Smooth muscle cell (in vitro differentiated cells): Measurements from ENCODE around the gene SPATA32. TPM values are rescaled to one million over a fixed set of nuclear protein-coding genes. Genes with fewer than 3 reads are reported as not detected.

Source experiments
- DNase-seq: peaks from one replicate; lab custom pipeline; 2025; ENCODE audit not compliant: unreplicated experiment; lab: John Stamatoyannopoulos, UW
- H2AFZ ChIP-seq: fragments of 200-600 bp; sonication (generic); 2 replicates; pipeline ENCODE4 v1.6.0; 2016; ENCODE audit warnings: antibody characterized with exemption, low read depth, mild to moderate bottlenecking
- H3F3A ChIP-seq: fragments of 200-600 bp; sonication (generic); 2 replicates; pipeline ENCODE4 v1.6.0; 2017; ENCODE audit warnings: antibody characterized with exemption, low read depth
- H3K27ac ChIP-seq: fragments of 200-600 bp; sonication (generic); 2 replicates; pipeline ENCODE4 v1.5.1; 2016; ENCODE audit warnings: low read depth, mild to moderate bottlenecking
- H3K27me3 ChIP-seq: fragments of 200-600 bp; sonication (generic); 2 replicates; pipeline ENCODE4 v1.6.1; 2016; ENCODE audit warnings: low read depth, mild to moderate bottlenecking
- H3K36me3 ChIP-seq: fragments of 200-600 bp; sonication (generic); 2 replicates; pipeline ENCODE4 v1.5.1; 2016; ENCODE audit warnings: low read depth
- H3K4me1 ChIP-seq: fragments of 200-600 bp; sonication (generic); 2 replicates; pipeline ENCODE4 v1.5.1; 2016; ENCODE audit warnings: low read depth
- H3K4me2 ChIP-seq: fragments of 200-600 bp; sonication (generic); 2 replicates; pipeline ENCODE4 v1.6.0; 2016; ENCODE audit warnings: mild to moderate bottlenecking
- H3K4me3 ChIP-seq: fragments of 200-600 bp; sonication (generic); 2 replicates; pipeline ENCODE4 v1.5.1; 2016; ENCODE audit warnings: mild to moderate bottlenecking
- H3K79me2 ChIP-seq: fragments of 200-600 bp; sonication (generic); 2 replicates; pipeline ENCODE4 v1.6.0; 2016; ENCODE audit warnings: low read depth, mild to moderate bottlenecking
- H3K9ac ChIP-seq: fragments of 200-600 bp; sonication (generic); 2 replicates; pipeline ENCODE4 v1.6.0; 2016; ENCODE audit warnings: low read depth
- H3K9me3 ChIP-seq: fragments of 200-600 bp; sonication (generic); replicated peaks from 2 replicates; pipeline ENCODE4 v1.5.1; 2016; ENCODE audit warnings: low read depth
- H4K20me1 ChIP-seq: fragments of 200-600 bp; sonication (generic); 2 replicates; pipeline ENCODE4 v1.6.0; 2016; ENCODE audit warnings: low read depth
- CTCF ChIP-seq: fragments of 200-600 bp; sonication (generic); IDR thresholded peaks from 2 replicates; pipeline ENCODE4 v1.5.1; 2017; ENCODE audit warnings: borderline replicate concordance, mild to moderate bottlenecking, antibody characterized with exemption; ENCODE audit not compliant: insufficient read depth, poor library complexity, severe bottlenecking
- WGBS: methylation state at CpG from one replicate; pipeline ENCODE4 v1.1.7; 2016; ENCODE audit warnings: low lambda C conversion rate; 5-methylcytosine and 5-hydroxymethylcytosine counted together
- polyA plus RNA-seq: library from polyadenylated mRNA; unstranded; fragments of >200 nt; fragmentation: Nextera tagmentation; extraction: Ambion mirVana; gene quantifications from 2 replicates; pipeline ENCODE4 v1.2.1, GENCODE V29; 2016
- total RNA-seq: library from RNA; depleted of rRNA; stranded (reverse); fragments of >200 nt; gene quantifications from 2 replicates; pipeline ENCODE4 v1.2.3, GENCODE V29; 2014

Gene SPATA32
- total and polyA plus RNA-seq, 2 experiments from 2014 or later, result not detected

- Histone ChIP-seq H3K4me3 (no peak overlapping the region), H2AFZ (no peak overlapping the region), H4K20me1 (no peaks in the 10 kb centered on the region), H3K9me3 (no peaks in the 10 kb centered on the region), H3K79me2 (no peaks in the 10 kb centered on the region), H3K9ac (no peak overlapping the region), H3K36me3 (no peaks in the 10 kb centered on the region), H3F3A (no peaks in the 10 kb centered on the region), H3K4me2 (no peak overlapping the region), H3K27ac (no peak overlapping the region), H3K27me3 (peaks cover 20% of the 10 kb centered on the region), H3K4me1 (peaks cover 17% of the 10 kb centered on the region)
- no peak for DNase-seq
- WGBS, result 91% methylated on average over 8 of the region's 8 CpGs
- no peak for TF ChIP-seq CTCF
Observed at GRCh38 chr17:45227101-45227925, 34.6 kb downstream of the SPATA32 start.

DNA sequence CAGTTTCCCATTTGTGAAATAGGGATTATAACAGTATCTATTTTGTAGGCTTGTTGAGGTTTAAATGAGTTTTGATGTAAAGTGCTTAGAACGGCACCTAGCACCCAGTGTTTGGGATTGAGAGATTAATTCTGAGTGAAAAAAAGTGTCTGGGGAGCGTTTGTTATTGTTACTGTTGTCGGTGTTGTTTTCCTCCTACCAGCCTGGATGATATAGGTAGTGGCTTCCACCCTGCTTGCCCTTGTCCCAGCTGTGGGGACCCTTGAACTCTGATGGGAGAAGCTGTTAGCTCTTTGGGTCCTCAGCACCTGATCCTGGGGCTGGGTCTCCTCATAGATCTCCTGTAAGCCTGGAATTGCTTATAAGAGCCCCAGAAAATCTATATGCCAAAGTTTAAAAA is 35.3 kb downstream of the SPATA32 start:
- DNase-seq, result no peak
- Histone ChIP-seq H3K9me3 (no peaks in the 10 kb centered on the region), H2AFZ (no peak overlapping the region), H3K4me3 (no peak overlapping the region), H3K79me2 (no peaks in the 10 kb centered on the region), H4K20me1 (no peaks in the 10 kb centered on the region), H3K27ac (no peak overlapping the region), H3K9ac (no peak overlapping the region), H3K4me2 (no peak overlapping the region), H3K27me3 (peaks cover 28% of the 10 kb centered on the region), H3K36me3 (no peaks in the 10 kb centered on the region), H3F3A (no peaks in the 10 kb centered on the region), H3K4me1 (peaks cover 17% of the 10 kb centered on the region)
- no peak for TF ChIP-seq CTCF
- WGBS, result 92% methylated on average over 3 of the region's 3 CpGs

DNA sequence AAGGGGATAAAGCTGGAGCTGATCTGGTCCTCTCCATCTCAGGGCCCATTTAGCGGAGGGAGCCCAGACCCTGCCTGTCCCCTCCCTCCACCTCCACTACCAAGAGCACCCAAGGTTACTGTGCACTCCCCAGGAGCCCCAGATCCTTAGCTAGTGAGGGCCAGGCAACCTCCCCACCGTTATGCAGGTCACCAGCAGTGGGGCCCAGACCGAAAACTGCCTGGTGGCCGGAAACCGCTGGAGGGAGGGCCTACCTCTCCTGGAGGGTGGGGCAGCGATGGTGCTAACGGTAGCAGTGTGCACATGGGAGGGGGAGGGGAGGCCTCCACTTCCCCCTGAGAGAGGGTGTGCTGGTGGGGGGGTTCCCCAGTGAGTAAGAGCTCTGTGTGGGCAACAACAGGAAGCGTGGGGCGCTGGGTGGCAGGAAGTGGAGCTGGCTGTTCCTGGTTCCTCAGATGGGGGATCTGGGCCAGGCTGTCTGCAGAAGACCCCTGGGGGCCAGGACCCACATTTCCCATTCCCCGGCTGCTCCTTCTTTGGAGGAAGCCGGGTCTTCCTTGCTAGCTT is 35.8 kb downstream of the SPATA32 start:
- TF ChIP-seq CTCF, result no peak
- H3K4me1 ChIP-seq, result peaks cover 15% of the 10 kb centered on the region
- no peak overlapping the region for H3K27ac ChIP-seq
- no peaks in the 10 kb centered on the region for H3K9me3 ChIP-seq
- WGBS, result 76% methylated on average over 11 of the region's 11 CpGs
- H2AFZ ChIP-seq, result no peak overlapping the region
- no peaks in the 10 kb centered on the region for H4K20me1 ChIP-seq
- no peaks in the 10 kb centered on the region for H3F3A ChIP-seq
- H3K4me2 ChIP-seq, result no peak overlapping the region
- no peak overlapping the region for H3K9ac ChIP-seq
- H3K36me3 ChIP-seq, result no peaks in the 10 kb centered on the region
- DNase-seq, result no peak
- no peaks in the 10 kb centered on the region for H3K79me2 ChIP-seq
- peaks cover 33% of the 10 kb centered on the region for H3K27me3 ChIP-seq
- no peak overlapping the region for H3K4me3 ChIP-seq
